Measurements from ENCODE around the gene FAM43B. TPM values are rescaled to one million over a fixed set of nuclear protein-coding genes. Genes with fewer than 3 reads are reported as not detected.

Gene FAM43B
- total RNA-seq, 5 donors from 2014 or later (not counting 1 experiment from before 2014, with no cell fraction given), result not detected

DNA sequence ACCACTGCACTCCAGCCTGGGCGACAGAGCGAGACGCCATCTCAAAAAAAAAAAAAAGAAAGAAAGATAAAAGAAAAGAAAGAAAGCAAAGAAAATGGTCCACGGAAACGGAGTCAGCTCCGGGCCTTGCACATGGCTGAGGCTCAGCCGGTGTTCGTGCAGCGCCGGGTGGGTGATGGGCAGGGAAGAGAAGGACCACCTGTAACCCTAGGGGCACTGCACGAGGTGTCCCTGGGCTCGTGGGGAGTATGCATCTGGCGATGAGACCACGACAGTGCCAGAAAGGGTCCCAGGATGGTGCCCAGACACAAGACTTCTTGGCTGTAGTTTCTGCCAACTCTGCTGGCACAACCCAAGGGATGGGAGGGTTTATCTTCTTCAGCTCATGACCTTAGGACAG is 42.4 kb downstream of the FAM43B start:
- Histone ChIP-seq H3K4me3 (ENCODE audit: control insufficient read depth in 1 of 2, extremely low read depth in 1 of 2, low read length in 1 of 2) (no peak overlapping the region), H3K36me3 (ENCODE audit: control insufficient read depth in 2 of 2, extremely low read depth in 1 of 2, insufficient read depth in 1 of 2, low read length in 1 of 2) (no peaks in the 10 kb centered on the region), H3K4me1 (ENCODE audit: control insufficient read depth in 1 of 2, extremely low read depth in 1 of 2, insufficient read depth in 2 of 2, low read length in 2 of 2) (no peaks in the 10 kb centered on the region), H3K9me3 (no peaks in the 10 kb centered on the region), H3K27me3 (replicated peaks in 1 of 2; ENCODE audit: control insufficient read depth in 2 of 2, extremely low read depth in 1 of 2, insufficient read depth in 2 of 2, low read length in 1 of 2) (peaks cover 0 to 48% of the 10 kb centered on the region in 2 experiments), H3K27ac (ENCODE audit: low read length) (no peak overlapping the region)
- WGBS (ENCODE audit: insufficient coverage), result 86% methylated on average over 14 of the region's 14 CpGs
- POLR2A ChIA-PET, result no interaction called here
- Mint-ChIP-seq H3K4me1 (peaks cover 0 to 3% (median 0%) of the 10 kb centered on the region in 3 donors), H3K27me3 (peaks cover 26 to 42% of the 10 kb centered on the region in 2 donors), H3K36me3 (no peaks in the 10 kb centered on the region), H3K9me3 (no peaks in the 10 kb centered on the region), H3K4me3 (no peak overlapping the region), H3K27ac (no peak overlapping the region)
- DNase-seq, result no peak
- CTCF ChIA-PET, result no interaction called here
- no peak for ATAC-seq (replicated peaks in 1 of 4)

DNA sequence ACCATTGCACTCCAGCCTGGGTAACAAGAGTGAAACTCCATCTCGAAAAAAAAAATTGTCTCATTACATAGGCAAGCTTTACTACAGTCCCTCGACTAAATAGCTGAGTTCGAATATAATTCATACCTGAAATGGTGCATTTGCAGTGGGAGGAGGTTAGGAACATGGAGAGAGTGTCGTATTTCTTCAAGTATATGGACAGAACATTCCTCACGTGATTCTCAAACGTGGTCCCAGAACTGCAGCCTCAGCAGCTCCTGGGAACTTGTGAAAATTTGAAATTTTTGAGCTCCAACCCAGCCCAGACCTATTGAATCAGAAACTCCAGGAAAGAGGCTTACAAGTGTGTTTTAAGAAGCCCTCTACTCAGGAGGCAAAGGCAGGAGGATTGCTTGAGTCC is 43.7 kb downstream of the FAM43B start:
- peaks cover 0 to 43% of the 10 kb centered on the region in 2 experiments for H3K27me3 ChIP-seq (replicated peaks in 1 of 2; ENCODE audit: control insufficient read depth in 2 of 2, extremely low read depth in 1 of 2, insufficient read depth in 2 of 2, low read length in 1 of 2)
- ChIA-PET POLR2A (interaction anchor here (0.6 kb wide), 3 partner anchors 14 to 723 kb away, joined by 3 to 11 read pairs (median 6); no protein-coding TSS in a partner anchor), CTCF (interaction anchor here in 1 of 2 donors (0.6 kb wide), 1 partner anchor 566 kb away, joined by 4 read pairs; no protein-coding TSS in a partner anchor)
- no peaks in the 10 kb centered on the region for H3K36me3 ChIP-seq (ENCODE audit: control insufficient read depth in 2 of 2, extremely low read depth in 1 of 2, insufficient read depth in 1 of 2, low read length in 1 of 2)
- no peaks in the 10 kb centered on the region for H3K4me1 ChIP-seq (ENCODE audit: control insufficient read depth in 1 of 2, extremely low read depth in 1 of 2, insufficient read depth in 2 of 2, low read length in 2 of 2)
- no peak for DNase-seq
- no peak overlapping the region for H3K27ac ChIP-seq (ENCODE audit: low read length)
- no peaks in the 10 kb centered on the region for H3K4me1 Mint-ChIP-seq
- no peak overlapping the region for H3K4me3 Mint-ChIP-seq
- WGBS (ENCODE audit: insufficient coverage), result no CpG with 5 or more reads among the region's 6 CpGs
- no peak overlapping the region for H3K27ac Mint-ChIP-seq
- no peaks in the 10 kb centered on the region for H3K9me3 ChIP-seq
- peaks cover 15 to 29% of the 10 kb centered on the region in 2 donors for H3K27me3 Mint-ChIP-seq
- H3K4me3 ChIP-seq (ENCODE audit: control insufficient read depth in 1 of 2, extremely low read depth in 1 of 2, low read length in 1 of 2), result no peak overlapping the region
- ATAC-seq (replicated peaks in 1 of 4), result no peak
- H3K36me3 Mint-ChIP-seq, result no peaks in the 10 kb centered on the region
- no peaks in the 10 kb centered on the region for H3K9me3 Mint-ChIP-seq

- Histone ChIP-seq H3K4me1 (ENCODE audit: control insufficient read depth in 1 of 2, extremely low read depth in 1 of 2, insufficient read depth in 2 of 2, low read length in 2 of 2) (no peaks in the 10 kb centered on the region), H3K9me3 (no peaks in the 10 kb centered on the region), H3K4me3 (ENCODE audit: control insufficient read depth in 1 of 2, extremely low read depth in 1 of 2, low read length in 1 of 2) (no peak overlapping the region), H3K36me3 (ENCODE audit: control insufficient read depth in 2 of 2, extremely low read depth in 1 of 2, insufficient read depth in 1 of 2, low read length in 1 of 2) (no peaks in the 10 kb centered on the region), H3K27me3 (replicated peaks in 1 of 2; ENCODE audit: control insufficient read depth in 2 of 2, extremely low read depth in 1 of 2, insufficient read depth in 2 of 2, low read length in 1 of 2) (peaks cover 0 to 34% of the 10 kb centered on the region in 2 experiments), H3K27ac (ENCODE audit: low read length) (no peak overlapping the region)
- H3K36me3 Mint-ChIP-seq, result no peaks in the 10 kb centered on the region
- POLR2A ChIA-PET, result no interaction called here
- no peaks in the 10 kb centered on the region for H3K4me1 Mint-ChIP-seq
- no peaks in the 10 kb centered on the region for H3K9me3 Mint-ChIP-seq
- CTCF ChIA-PET, result interaction anchor here in 1 of 2 donors (0.6 kb wide), 2 partner anchors 17 to 632 kb away, joined by 4 read pairs; no protein-coding TSS in a partner anchor
- peaks cover 4 to 18% of the 10 kb centered on the region in 2 donors for H3K27me3 Mint-ChIP-seq
- H3K27ac Mint-ChIP-seq, result no peak overlapping the region
- ATAC-seq (replicated peaks in 1 of 4) (no peak), DNase-seq (no peak)
- WGBS (ENCODE audit: insufficient coverage), result no CpG with 5 or more reads among the region's 3 CpGs
- H3K4me3 Mint-ChIP-seq, result no peak overlapping the region
Observed at GRCh38 chr1:20597650-20598049, 45.3 kb downstream of the FAM43B start.

DNA sequence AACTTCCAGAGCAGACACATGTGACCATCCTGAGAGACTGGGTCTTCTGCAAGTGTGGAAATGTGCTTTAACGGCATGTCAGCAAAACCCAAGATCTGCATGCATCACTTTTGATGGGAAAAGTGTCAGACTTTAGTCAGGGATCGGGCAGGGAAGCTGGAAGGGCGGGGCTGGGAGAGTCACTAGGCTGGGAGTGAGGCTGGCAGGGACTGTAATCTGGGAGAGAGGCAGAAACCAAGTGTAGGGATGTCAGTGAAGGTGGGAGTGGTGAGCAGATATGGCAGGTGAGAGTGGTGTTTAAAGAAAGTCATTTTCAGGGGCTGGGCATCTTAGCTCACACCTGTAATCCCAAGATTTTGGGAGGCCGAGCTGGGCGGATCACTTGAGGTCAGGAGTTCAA is 47.8 kb downstream of the FAM43B start:
- Mint-ChIP-seq H3K27me3 (peaks cover 3% of the 10 kb centered on the region in 2 donors), H3K4me1 (no peaks in the 10 kb centered on the region), H3K36me3 (no peaks in the 10 kb centered on the region), H3K9me3 (no peaks in the 10 kb centered on the region), H3K4me3 (no peak overlapping the region), H3K27ac (no peak overlapping the region)
- no peaks in the 10 kb centered on the region for H3K36me3 ChIP-seq (ENCODE audit: control insufficient read depth in 2 of 2, extremely low read depth in 1 of 2, insufficient read depth in 1 of 2, low read length in 1 of 2)
- H3K4me1 ChIP-seq (ENCODE audit: control insufficient read depth in 1 of 2, extremely low read depth in 1 of 2, insufficient read depth in 2 of 2, low read length in 2 of 2), result no peaks in the 10 kb centered on the region
- 78% methylated on average over 4 of the region's 5 CpGs for WGBS (ENCODE audit: insufficient coverage)
- H3K27me3 ChIP-seq (replicated peaks in 1 of 2; ENCODE audit: control insufficient read depth in 2 of 2, extremely low read depth in 1 of 2, insufficient read depth in 2 of 2, low read length in 1 of 2), result peaks cover 0 to 20% of the 10 kb centered on the region in 2 experiments
- H3K4me3 ChIP-seq (ENCODE audit: control insufficient read depth in 1 of 2, extremely low read depth in 1 of 2, low read length in 1 of 2), result no peak overlapping the region
- H3K9me3 ChIP-seq, result no peaks in the 10 kb centered on the region
- ChIA-PET CTCF (no interaction called here), POLR2A (no interaction called here)
- DNase-seq (no peak), ATAC-seq (replicated peaks in 1 of 4) (no peak)
- no peak overlapping the region for H3K27ac ChIP-seq (ENCODE audit: low read length)

DNA sequence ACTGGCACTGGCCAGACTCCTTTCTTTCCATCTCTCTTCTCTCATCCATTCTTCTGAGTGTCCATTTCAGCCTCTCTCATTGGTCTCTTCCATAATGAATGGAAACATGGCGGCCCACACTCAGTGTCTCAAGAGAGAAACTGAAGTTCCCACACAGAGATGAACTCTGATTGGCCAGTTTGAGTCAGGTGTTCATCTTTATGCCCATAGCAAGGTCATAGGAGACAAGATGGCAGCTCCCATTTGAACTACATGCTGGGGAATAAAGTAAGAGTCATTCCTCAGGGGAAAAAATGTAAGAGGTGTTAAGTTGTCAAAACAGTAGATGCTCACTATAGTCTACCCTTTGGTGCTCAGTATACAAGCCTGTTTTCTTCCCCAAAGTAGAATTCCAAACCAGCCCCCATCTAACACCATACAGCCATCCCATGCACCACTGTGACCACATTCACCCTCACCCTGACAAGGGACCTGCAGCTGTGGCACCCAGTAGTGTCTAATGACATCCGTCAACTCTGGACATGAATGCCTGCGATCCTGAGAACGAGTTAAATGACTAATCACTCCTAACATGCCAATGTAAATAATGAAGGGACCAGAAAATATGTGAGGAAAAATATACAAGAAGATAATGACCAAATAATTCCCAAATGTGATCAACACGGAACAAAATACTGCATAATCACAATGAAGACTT is 48.9 kb downstream of the FAM43B start:
- Histone ChIP-seq H3K36me3 (ENCODE audit: control insufficient read depth in 2 of 2, extremely low read depth in 1 of 2, insufficient read depth in 1 of 2, low read length in 1 of 2) (no peaks in the 10 kb centered on the region), H3K4me1 (ENCODE audit: control insufficient read depth in 1 of 2, extremely low read depth in 1 of 2, insufficient read depth in 2 of 2, low read length in 2 of 2) (no peaks in the 10 kb centered on the region), H3K27ac (ENCODE audit: low read length) (no peak overlapping the region), H3K4me3 (ENCODE audit: control insufficient read depth in 1 of 2, extremely low read depth in 1 of 2, low read length in 1 of 2) (no peak overlapping the region), H3K9me3 (no peaks in the 10 kb centered on the region), H3K27me3 (replicated peaks in 1 of 2; ENCODE audit: control insufficient read depth in 2 of 2, extremely low read depth in 1 of 2, insufficient read depth in 2 of 2, low read length in 1 of 2) (peaks cover 0 to 14% of the 10 kb centered on the region in 2 experiments)
- no peaks in the 10 kb centered on the region for H3K9me3 Mint-ChIP-seq
- H3K27me3 Mint-ChIP-seq, result peaks cover 2 to 5% of the 10 kb centered on the region in 2 donors
- no peak for ATAC-seq (replicated peaks in 1 of 4)
- CTCF ChIA-PET, result no interaction called here
- no peak overlapping the region for H3K27ac Mint-ChIP-seq
- DNase-seq, result no peak
- H3K4me1 Mint-ChIP-seq, result no peaks in the 10 kb centered on the region
- H3K4me3 Mint-ChIP-seq, result no peak overlapping the region
- no peaks in the 10 kb centered on the region for H3K36me3 Mint-ChIP-seq
- POLR2A ChIA-PET, result no interaction called here
- 78% methylated on average over 1 of the region's 5 CpGs for WGBS (ENCODE audit: insufficient coverage)

- H3K36me3 ChIP-seq (ENCODE audit: control insufficient read depth in 2 of 2, extremely low read depth in 1 of 2, insufficient read depth in 1 of 2, low read length in 1 of 2), result no peaks in the 10 kb centered on the region
- no peaks in the 10 kb centered on the region for H3K4me1 Mint-ChIP-seq
- ATAC-seq (replicated peaks in 1 of 4) (no peak), DNase-seq (no peak)
- ChIA-PET CTCF (no interaction called here), POLR2A (no interaction called here)
- H3K27ac ChIP-seq (ENCODE audit: low read length), result no peak overlapping the region
- no peaks in the 10 kb centered on the region for H3K9me3 ChIP-seq
- H3K36me3 Mint-ChIP-seq, result no peaks in the 10 kb centered on the region
- H3K4me3 ChIP-seq (ENCODE audit: control insufficient read depth in 1 of 2, extremely low read depth in 1 of 2, low read length in 1 of 2), result no peak overlapping the region
- no peak overlapping the region for H3K4me3 Mint-ChIP-seq
- H3K9me3 Mint-ChIP-seq, result no peaks in the 10 kb centered on the region
- WGBS (ENCODE audit: insufficient coverage), result 100% methylated on average over 1 of the region's 4 CpGs
- H3K27me3 Mint-ChIP-seq, result peaks cover 7 to 11% of the 10 kb centered on the region in 2 donors
- H3K27me3 ChIP-seq (replicated peaks in 1 of 2; ENCODE audit: control insufficient read depth in 2 of 2, extremely low read depth in 1 of 2, insufficient read depth in 2 of 2, low read length in 1 of 2), result peaks cover 0 to 17% of the 10 kb centered on the region in 2 experiments
- H3K4me1 ChIP-seq (ENCODE audit: control insufficient read depth in 1 of 2, extremely low read depth in 1 of 2, insufficient read depth in 2 of 2, low read length in 2 of 2), result no peaks in the 10 kb centered on the region
- H3K27ac Mint-ChIP-seq, result no peak overlapping the region
Observed at GRCh38 chr1:20602851-20603450, 50.6 kb downstream of the FAM43B start.

All from T-cell (primary cell).